Endothelial cell of umbilical vein (primary cell): ENCODE data around the gene OTOGL. TPM values are rescaled to one million over a fixed set of nuclear protein-coding genes. Genes with fewer than 3 reads are reported as not detected.

Source experiments
- BruUV-seq: library from RNA; stranded (reverse); fragments of 400-500 nt; replicated peaks from 2 replicates; lab custom pipeline; 2021; lab: Mats Ljungman, UMichigan
- CTCF ChIA-PET: fragments of 300-600, 350-600 bp; sonication (Branson Sonifier 250); formaldehyde crosslinking; loops from one replicate; lab custom pipeline; 2021; ENCODE audit warnings: antibody characterized with exemption, inconsistent platforms; lab: Charles Lee
- POLR2A ChIA-PET: fragments of 300-600, 350-600 bp; sonication (Branson Sonifier 250); formaldehyde crosslinking; loops from one replicate; lab custom pipeline; 2021; ENCODE audit warnings: antibody characterized with exemption, inconsistent platforms; lab: Charles Lee
- DNase-seq: peaks from one replicate; pipeline ENCODE4 v3.0.0-alpha.2; 2011; ENCODE audit warnings: low read depth, low spot score
- FAIRE-seq: peaks from 2 replicates; lab custom pipeline; 2011; peaks lifted over from hg19 to GRCh38; lab: Jason Lieb, UNC
- H2AFZ ChIP-seq: 2 replicates; pipeline ENCODE4 v1.6.0; 2012; ENCODE audit warnings: low read depth, low read length, control low read depth, inconsistent platforms
- H3K27ac ChIP-seq: 2 replicates; pipeline ENCODE4 v1.5.1; 2011; ENCODE audit warnings: low read depth, mild to moderate bottlenecking, control low read depth, low read length, moderate library complexity; ENCODE audit not compliant: insufficient read depth
- H3K27me3 ChIP-seq, 2 experiments: 2 replicates each; pipeline versions ENCODE4 v1.6.0 to v1.6.1; 2011; ENCODE audit warnings: low read length in 2 of 2, mixed read lengths in 1 of 2; ENCODE audit not compliant: control insufficient read depth in 2 of 2, insufficient read depth in 2 of 2
- H3K36me3 ChIP-seq, 2 experiments: 2 replicates in 1 of 2; 3 replicates in 1 of 2; pipeline ENCODE4 v1.5.1; 2011; ENCODE audit warnings: low read length in 2 of 2, mild to moderate bottlenecking in 1 of 2, moderate library complexity in 1 of 2; ENCODE audit not compliant: control insufficient read depth in 2 of 2, insufficient read depth in 2 of 2; ENCODE audit errors: extremely low read depth in 1 of 2
- H3K4me1 ChIP-seq: 3 replicates; pipeline ENCODE4 v1.5.1; 2011; ENCODE audit warnings: mild to moderate bottlenecking, low read length; ENCODE audit not compliant: control insufficient read depth, insufficient read depth; ENCODE audit errors: extremely low read depth
- H3K4me2 ChIP-seq: 2 replicates; pipeline ENCODE4 v1.6.1; 2011; ENCODE audit warnings: low read length, control low read depth, mixed read lengths; ENCODE audit not compliant: insufficient read depth
- H3K4me3 ChIP-seq, 3 experiments: fragments of 200-600 bp in 1 of 3; sonication (generic), shearing (Covaris generic) in 1 of 3; replicated peaks in 1 of 3; 2 replicates each; pipeline ENCODE4 v1.5.1; 2011 to 2016; ENCODE audit warnings: control low read depth in 3 of 3, low read length in 3 of 3, mild to moderate bottlenecking in 2 of 3, inconsistent platforms in 1 of 3, low read depth in 1 of 3, moderate library complexity in 1 of 3; ENCODE audit not compliant: insufficient read depth in 1 of 3
- H3K79me2 ChIP-seq: 2 replicates; pipeline ENCODE4 v1.6.0; 2012; ENCODE audit warnings: low read length, inconsistent platforms; ENCODE audit not compliant: control insufficient read depth, insufficient read depth
- H3K9ac ChIP-seq: replicated peaks from 2 replicates; pipeline ENCODE3; 2011; ENCODE audit warnings: low read length, control low read depth; ENCODE audit not compliant: insufficient read depth; ENCODE audit errors: extremely low read depth
- H3K9me1 ChIP-seq: replicated peaks from 3 replicates; pipeline ENCODE4 v1.6.0; 2011; ENCODE audit warnings: mild to moderate bottlenecking, low read length; ENCODE audit not compliant: control insufficient read depth, insufficient read depth; ENCODE audit errors: extremely low read depth
- H3K9me3 ChIP-seq: replicated peaks from 2 replicates; pipeline ENCODE4 v1.5.1; 2012; ENCODE audit warnings: low read length, inconsistent platforms; ENCODE audit not compliant: control insufficient read depth, insufficient read depth
- H4K20me1 ChIP-seq: replicated peaks from 2 replicates; pipeline ENCODE3; 2011; ENCODE audit warnings: mild to moderate bottlenecking, low read length; ENCODE audit not compliant: control insufficient read depth, insufficient read depth; ENCODE audit errors: extremely low read depth
- EZH2 ChIP-seq: IDR thresholded peaks from 2 replicates; pipeline ENCODE4 v1.6.1; 2012; ENCODE audit warnings: borderline replicate concordance, low read depth, mild to moderate bottlenecking, moderate library complexity, low read length, inconsistent platforms; ENCODE audit not compliant: severe bottlenecking
- FOS ChIP-seq: IDR thresholded peaks from 2 replicates; pipeline ENCODE4 v1.6.1; 2011; ENCODE audit warnings: mild to moderate bottlenecking, low read length, moderate library complexity, borderline replicate concordance; ENCODE audit not compliant: insufficient read depth
- GATA2 ChIP-seq: IDR thresholded peaks from 2 replicates; pipeline ENCODE4 v1.7.0; 2011; ENCODE audit warnings: low read depth, mild to moderate bottlenecking, moderate library complexity, mixed read lengths, low read length; ENCODE audit not compliant: insufficient read length, insufficient read depth
- JUN ChIP-seq: IDR thresholded peaks from 2 replicates; pipeline ENCODE4 v1.6.1; 2011; ENCODE audit warnings: borderline replicate concordance, low read depth; ENCODE audit not compliant: insufficient read length, insufficient read depth
- MYC ChIP-seq: IDR thresholded peaks from one replicate; pipeline ENCODE4 v1.6.1; 2011; ENCODE audit warnings: mild to moderate bottlenecking, low read depth, low read length
- POLR2A ChIP-seq: IDR thresholded peaks from 2 replicates; pipeline ENCODE4 v1.6.1; 2012; ENCODE audit warnings: low read depth, mild to moderate bottlenecking, control low read depth, low read length
- POLR2AphosphoS5 ChIP-seq: IDR thresholded peaks from 2 replicates; pipeline ENCODE4 v1.6.1; 2012; ENCODE audit warnings: low read depth, mild to moderate bottlenecking, control low read depth, low read length, moderate library complexity; ENCODE audit not compliant: insufficient read depth
- dilution Hi-C: fragments of 300-500 bp; cut with MboI; formaldehyde crosslinking; loops from one replicate; pipeline ENCODE4 v1.15.0; 2019; ENCODE audit warnings: low sequenced_read_pairs; ENCODE audit not compliant: extremely low pct_ligation_motif_present
- intact Hi-C: fragments of 100-400 bp; cut with micrococcal nuclease; formaldehyde crosslinking; loops from one replicate; pipeline ENCODE4 v1.10.0; 2022
- polyA plus RNA-seq, 4 experiments: library from polyadenylated mRNA; depleted of rRNA in 3 of 4; stranded (reverse) in 3 of 4; unstranded in 1 of 4; fragments of >200 nt; gene quantifications; 2 replicates each; pipeline versions ENCODE4 v1.2.1 to v1.2.3, GENCODE V29; 2011 to 2012; ENCODE audit warnings: missing spikeins in 1 of 4
- total RNA-seq: library from RNA; stranded (reverse); gene quantifications from 2 replicates; pipeline ENCODE4 v1.2.3, GENCODE V29; 2021
- TF ChIP-seq, protein P1 (sequence below), 2 donors: IDR thresholded peaks; 1 replicate in 1 of 2; 2 replicates in 1 of 2; pipeline ENCODE4 v1.5.1; 2011; ENCODE audit warnings: low read length in 2 of 2, mild to moderate bottlenecking in 2 of 2, moderate library complexity in 2 of 2, control low read depth in 1 of 2, inconsistent platforms in 1 of 2, low read depth in 1 of 2; ENCODE audit not compliant: insufficient read depth in 1 of 2; ENCODE audit errors: extremely low read depth in 1 of 2
- TF ChIP-seq, protein P2 (sequence below): IDR thresholded peaks from 2 replicates; pipeline ENCODE4 v1.6.1; 2011; ENCODE audit not compliant: insufficient read depth, insufficient read length

OTOGL gene
- total and polyA plus RNA-seq, 2 donors (not counting 3 experiments of a cell fraction or from before 2014, with no cell fraction given): 1.4 to 2.0 TPM

DNA sequence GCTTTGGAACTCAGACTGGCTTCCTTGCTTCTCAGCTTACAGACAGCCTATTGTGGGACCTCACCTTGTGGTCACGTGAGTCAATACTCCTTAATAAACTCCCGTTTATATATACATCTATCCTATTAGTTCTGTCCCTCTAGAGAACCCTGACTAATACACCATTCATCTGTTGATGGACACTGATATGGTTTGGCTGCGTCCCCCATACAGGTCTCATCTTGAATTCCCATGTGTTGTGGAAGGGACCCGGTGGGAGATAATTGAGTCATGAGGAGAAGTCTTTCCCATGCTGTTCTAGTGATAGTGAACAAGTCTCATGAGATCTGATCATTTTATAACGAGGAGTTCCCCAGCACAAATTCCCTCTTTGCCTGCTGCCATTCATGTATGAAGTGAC lies 57.0 kb downstream of the OTOGL start:
- CTCF ChIA-PET: no interaction called here
- no peaks in the 10 kb centered on the region for H4K20me1 ChIP-seq
- intact Hi-C loops (no loop called here), dilution Hi-C loops (no loop called here)
- no peak overlapping the region for H3K4me2 ChIP-seq
- no peaks in the 10 kb centered on the region for H3K9me1 ChIP-seq
- no TSS peak for BruUV-seq
- no peaks in the 10 kb centered on the region for H3K79me2 ChIP-seq
- FAIRE-seq: no peak
- H3K9ac ChIP-seq: no peak overlapping the region
- no peaks in the 10 kb centered on the region for H3K27me3 ChIP-seq
- no peak overlapping the region for H2AFZ ChIP-seq
- TF ChIP-seq POLR2A (no peak), MYC (no peak), POLR2AphosphoS5 (no peak), EZH2 (no peak), JUN (no peak), FOS (no peak), GATA2 (no peak)
- TF ChIP-seq, protein P1, sequence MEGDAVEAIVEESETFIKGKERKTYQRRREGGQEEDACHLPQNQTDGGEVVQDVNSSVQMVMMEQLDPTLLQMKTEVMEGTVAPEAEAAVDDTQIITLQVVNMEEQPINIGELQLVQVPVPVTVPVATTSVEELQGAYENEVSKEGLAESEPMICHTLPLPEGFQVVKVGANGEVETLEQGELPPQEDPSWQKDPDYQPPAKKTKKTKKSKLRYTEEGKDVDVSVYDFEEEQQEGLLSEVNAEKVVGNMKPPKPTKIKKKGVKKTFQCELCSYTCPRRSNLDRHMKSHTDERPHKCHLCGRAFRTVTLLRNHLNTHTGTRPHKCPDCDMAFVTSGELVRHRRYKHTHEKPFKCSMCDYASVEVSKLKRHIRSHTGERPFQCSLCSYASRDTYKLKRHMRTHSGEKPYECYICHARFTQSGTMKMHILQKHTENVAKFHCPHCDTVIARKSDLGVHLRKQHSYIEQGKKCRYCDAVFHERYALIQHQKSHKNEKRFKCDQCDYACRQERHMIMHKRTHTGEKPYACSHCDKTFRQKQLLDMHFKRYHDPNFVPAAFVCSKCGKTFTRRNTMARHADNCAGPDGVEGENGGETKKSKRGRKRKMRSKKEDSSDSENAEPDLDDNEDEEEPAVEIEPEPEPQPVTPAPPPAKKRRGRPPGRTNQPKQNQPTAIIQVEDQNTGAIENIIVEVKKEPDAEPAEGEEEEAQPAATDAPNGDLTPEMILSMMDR (IDR thresholded peaks at IDR 0.05; ENCODE audit: extremely low read depth in 1 of 2, insufficient read depth in 1 of 2, low read depth in 1 of 2, low read length in 2 of 2): no peak
- TF ChIP-seq, protein P2, sequence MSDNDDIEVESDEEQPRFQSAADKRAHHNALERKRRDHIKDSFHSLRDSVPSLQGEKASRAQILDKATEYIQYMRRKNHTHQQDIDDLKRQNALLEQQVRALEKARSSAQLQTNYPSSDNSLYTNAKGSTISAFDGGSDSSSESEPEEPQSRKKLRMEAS: no peak
- H3K4me1 ChIP-seq: no peaks in the 10 kb centered on the region
- POLR2A ChIA-PET: no interaction called here
- no peaks in the 10 kb centered on the region for H3K36me3 ChIP-seq
- no peaks in the 10 kb centered on the region for H3K9me3 ChIP-seq
- H3K4me3 ChIP-seq: no peak overlapping the region
- no peak for DNase-seq
- no peak overlapping the region for H3K27ac ChIP-seq
